IPS-20b (cell line): ENCODE data around the gene SPDYE2.
"Not testable (repeated sequence)": the region's sequence is repeated elsewhere in the genome, so short reads cannot be mapped to it uniquely, and the experiment has no call there.

Experiments
- H3K27ac ChIP-seq: one replicate; pipeline ENCODE4 v1.5.1; 2013; ENCODE audit warnings: low read length
- H3K27me3 ChIP-seq: 2 replicates; pipeline ENCODE4 v1.6.1; 2013; ENCODE audit warnings: mild to moderate bottlenecking, low read length, inconsistent platforms; ENCODE audit not compliant: insufficient read depth
- H3K36me3 ChIP-seq: 2 replicates; pipeline ENCODE4 v1.6.1; 2013; ENCODE audit warnings: low read depth, mild to moderate bottlenecking, inconsistent platforms, low read length, moderate library complexity; ENCODE audit not compliant: insufficient read depth
- H3K4me1 ChIP-seq: 2 replicates; pipeline ENCODE4 v1.6.1; 2013; ENCODE audit warnings: mild to moderate bottlenecking, control low read depth, inconsistent platforms, low read length, moderate library complexity; ENCODE audit not compliant: insufficient read depth
- H3K4me3 ChIP-seq: 2 replicates; pipeline ENCODE4 v1.5.1; 2013; ENCODE audit warnings: mild to moderate bottlenecking, low read length, inconsistent platforms
- H3K9ac ChIP-seq: 2 replicates; pipeline ENCODE4 v1.6.1; 2013; ENCODE audit warnings: low read depth, mild to moderate bottlenecking, inconsistent platforms, low read length, moderate library complexity
- H3K9me3 ChIP-seq: 2 replicates; pipeline ENCODE4 v1.6.1; 2013; ENCODE audit warnings: mild to moderate bottlenecking, low read depth, low read length, inconsistent platforms; ENCODE audit not compliant: insufficient read depth

SPDYE2 gene

GRCh38 chr7:102592477-102593019 is 41.5 kb downstream of the SPDYE2 start:
- H3K9me3 ChIP-seq, H3K9ac ChIP-seq, H3K36me3 ChIP-seq, H3K4me3 ChIP-seq, H3K27ac ChIP-seq, H3K27me3 ChIP-seq, H3K4me1 ChIP-seq: not testable (repeated sequence)

GRCh38 chr7:102593637-102594334 is 42.8 kb downstream of the SPDYE2 start:
- not testable (repeated sequence) for H3K4me1 ChIP-seq, H3K4me3 ChIP-seq, H3K36me3 ChIP-seq, H3K27me3 ChIP-seq, H3K27ac ChIP-seq, H3K9me3 ChIP-seq, H3K9ac ChIP-seq

GRCh38 chr7:102596036-102596435 is 45.0 kb downstream of the SPDYE2 start:
- not testable (repeated sequence) for H3K4me3 ChIP-seq, H3K27ac ChIP-seq, H3K9me3 ChIP-seq, H3K36me3 ChIP-seq, H3K27me3 ChIP-seq, H3K9ac ChIP-seq, H3K4me1 ChIP-seq

GRCh38 chr7:102599699-102600098 is 48.7 kb downstream of the SPDYE2 start:
- not testable (repeated sequence) for H3K4me3 ChIP-seq, H3K27me3 ChIP-seq, H3K36me3 ChIP-seq, H3K27ac ChIP-seq, H3K4me1 ChIP-seq, H3K9ac ChIP-seq, H3K9me3 ChIP-seq

- H3K4me1 ChIP-seq, result not testable (repeated sequence)
These were observed 51.3 kb downstream of the SPDYE2 start for GRCh38 chr7:102602317-102602716.

GRCh38 chr7:102604431-102605145 is 53.6 kb downstream of the SPDYE2 start:
- H3K27ac ChIP-seq, H3K9ac ChIP-seq, H3K27me3 ChIP-seq, H3K9me3 ChIP-seq, H3K36me3 ChIP-seq, H3K4me1 ChIP-seq, H3K4me3 ChIP-seq: not testable (repeated sequence)

More at GRCh38 chr7:102602317-102602716, 51.3 kb downstream of the SPDYE2 start:
- not testable (repeated sequence) for H3K4me3 ChIP-seq, H3K27ac ChIP-seq, H3K36me3 ChIP-seq, H3K9me3 ChIP-seq, H3K27me3 ChIP-seq, H3K9ac ChIP-seq

GRCh38 chr7:102606848-102607247 is 55.8 kb downstream of the SPDYE2 start:
- H3K9ac ChIP-seq, H3K36me3 ChIP-seq, H3K9me3 ChIP-seq, H3K4me1 ChIP-seq, H3K27me3 ChIP-seq, H3K4me3 ChIP-seq, H3K27ac ChIP-seq: not testable (repeated sequence)

- not testable (repeated sequence) for H3K9me3 ChIP-seq, H3K36me3 ChIP-seq, H3K4me1 ChIP-seq, H3K27ac ChIP-seq, H3K27me3 ChIP-seq, H3K4me3 ChIP-seq, H3K9ac ChIP-seq
These were observed 58.7 kb downstream of the SPDYE2 start for GRCh38 chr7:102609734-102610133.

GRCh38 chr7:102610441-102610840 is 59.4 kb downstream of the SPDYE2 start:
- H3K36me3 ChIP-seq, H3K4me1 ChIP-seq, H3K27me3 ChIP-seq, H3K9me3 ChIP-seq, H3K27ac ChIP-seq, H3K9ac ChIP-seq, H3K4me3 ChIP-seq: not testable (repeated sequence)

GRCh38 chr7:102611013-102611674 is 60.1 kb downstream of the SPDYE2 start:
- H3K9ac ChIP-seq, H3K36me3 ChIP-seq: not testable (repeated sequence)

GRCh38 chr7:102611675-102612325 is 60.8 kb downstream of the SPDYE2 start:
- not testable (repeated sequence) for H3K4me3 ChIP-seq, H3K27me3 ChIP-seq, H3K9ac ChIP-seq, H3K9me3 ChIP-seq, H3K27ac ChIP-seq, H3K36me3 ChIP-seq, H3K4me1 ChIP-seq

More at GRCh38 chr7:102611013-102611674, 60.1 kb downstream of the SPDYE2 start:
- H3K4me1 ChIP-seq, H3K27me3 ChIP-seq, H3K9me3 ChIP-seq, H3K27ac ChIP-seq, H3K4me3 ChIP-seq: not testable (repeated sequence)
